HepG2 (cell line): ENCODE measurements around the gene THRSP.

ENCODE experiments used
- ATF7 ChIP-seq, 2 experiments: fragments of 450-650 bp in 1 of 2; sonication (generic) in 1 of 2; formaldehyde crosslinking in 1 of 2; IDR thresholded peaks; 2 replicates each; pipeline versions ENCODE4 v1.4.0 to v1.6.1; 2016 to 2020; ENCODE audit warnings: antibody characterized with exemption in 1 of 2, mild to moderate bottlenecking in 1 of 2, missing genetic modification reagents in 1 of 2
- EZH2 ChIP-seq: conservative IDR thresholded peaks from 2 replicates; pipeline ENCODE4 v1.6.1; 2012; ENCODE audit warnings: mild to moderate bottlenecking, low read depth, low read length, moderate library complexity
- HNF1A ChIP-seq, 2 experiments: sonication (generic) in 1 of 2; formaldehyde crosslinking in 1 of 2; IDR thresholded peaks; 2 replicates each; pipeline versions ENCODE4 v1.4.0 to v1.6.1; 2016 to 2020; ENCODE audit warnings: borderline replicate concordance in 1 of 2, low read depth in 1 of 2, mild to moderate bottlenecking in 1 of 2, missing genetic modification reagents in 1 of 2
- NONO ChIP-seq, 2 experiments: fragments of 450-650 bp in 1 of 2; sonication (generic) in 1 of 2; formaldehyde crosslinking in 1 of 2; IDR thresholded peaks in 1 of 2; conservative IDR thresholded peaks in 1 of 2; 2 replicates each; pipeline versions ENCODE4 v1.6.1 to v1.8.0; 2017 to 2022; ENCODE audit warnings: mild to moderate bottlenecking in 1 of 2, missing genetic modification reagents in 1 of 2, moderate library complexity in 1 of 2
- POLR2AphosphoS5 ChIP-seq: IDR thresholded peaks from 2 replicates; pipeline ENCODE4 v1.6.1; 2012; ENCODE audit warnings: low read depth, low read length
- TEF ChIP-seq: sonication (generic); formaldehyde crosslinking; IDR thresholded peaks from 2 replicates; pipeline ENCODE4 v1.5.0; 2020; ENCODE audit warnings: missing genetic modification reagents
- ZNF354B ChIP-seq: sonication (generic); formaldehyde crosslinking; IDR thresholded peaks from 2 replicates; pipeline ENCODE4 v1.8.0; 2022; ENCODE audit warnings: mild to moderate bottlenecking, missing genetic modification reagents
- ZNF431 ChIP-seq: sonication (generic); formaldehyde crosslinking; IDR thresholded peaks from 2 replicates; pipeline ENCODE4 v1.9.0; 2022; ENCODE audit warnings: missing genetic modification reagents, low read depth, mild to moderate bottlenecking, borderline replicate concordance
- ZNF713 ChIP-seq: sonication (generic); formaldehyde crosslinking; IDR thresholded peaks from 2 replicates; pipeline ENCODE4 v1.4.0; 2020; ENCODE audit warnings: mild to moderate bottlenecking, missing genetic modification reagents
- ZNF768 ChIP-seq: sonication (generic); formaldehyde crosslinking; IDR thresholded peaks from 2 replicates; pipeline ENCODE4 v1.4.0; 2020; ENCODE audit warnings: missing genetic modification reagents
- TF ChIP-seq, protein P1 (sequence below): sonication (generic); formaldehyde crosslinking; conservative IDR thresholded peaks from 2 replicates; pipeline ENCODE4 v1.4.0; 2020; ENCODE audit warnings: missing genetic modification reagents

GRCh38 chr11:78099666-78100065, 36.0 kb downstream of the THRSP start:
- no peak for TF ChIP-seq ZNF354B (CRISPR knock-in tag)
- no peak for TF ChIP-seq POLR2AphosphoS5
- TF ChIP-seq, protein P1, sequence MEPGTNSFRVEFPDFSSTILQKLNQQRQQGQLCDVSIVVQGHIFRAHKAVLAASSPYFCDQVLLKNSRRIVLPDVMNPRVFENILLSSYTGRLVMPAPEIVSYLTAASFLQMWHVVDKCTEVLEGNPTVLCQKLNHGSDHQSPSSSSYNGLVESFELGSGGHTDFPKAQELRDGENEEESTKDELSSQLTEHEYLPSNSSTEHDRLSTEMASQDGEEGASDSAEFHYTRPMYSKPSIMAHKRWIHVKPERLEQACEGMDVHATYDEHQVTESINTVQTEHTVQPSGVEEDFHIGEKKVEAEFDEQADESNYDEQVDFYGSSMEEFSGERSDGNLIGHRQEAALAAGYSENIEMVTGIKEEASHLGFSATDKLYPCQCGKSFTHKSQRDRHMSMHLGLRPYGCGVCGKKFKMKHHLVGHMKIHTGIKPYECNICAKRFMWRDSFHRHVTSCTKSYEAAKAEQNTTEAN (CRISPR knock-in tag): no peak
- TF ChIP-seq ZNF768 (CRISPR knock-in tag): no peak
- TF ChIP-seq ATF7 (IDR thresholded peaks at IDR 0.05): no peak
- TF ChIP-seq ATF7 (CRISPR knock-in tag; IDR thresholded peaks at IDR 0.05): no peak
- no peak for TF ChIP-seq TEF (CRISPR knock-in tag)
- no peak for TF ChIP-seq EZH2
- no peak for TF ChIP-seq ZNF713
- no peak for TF ChIP-seq ZNF431
- no peak for TF ChIP-seq HNF1A (IDR thresholded peaks at IDR 0.05; ENCODE audit: low read depth)
- no peak for TF ChIP-seq HNF1A (CRISPR knock-in tag; IDR thresholded peaks at IDR 0.05; ENCODE audit: borderline replicate concordance)
- TF ChIP-seq NONO (IDR thresholded peaks at IDR 0.05): no peak
- TF ChIP-seq NONO (CRISPR knock-in tag; conservative IDR thresholded peaks at IDR 0.05): no peak
